B cell (primary cell): ENCODE data around the gene RPS19. TPM values are rescaled to one million over a fixed set of nuclear protein-coding genes. Genes with fewer than 3 reads are reported as not detected.

Source experiments
- ATAC-seq: fragments of 200-7000 bp; cut with Tn5 transposase; one replicate; pipeline ENCODE4 v1.10.0; 2021; ENCODE audit warnings: low read depth, mild to moderate bottlenecking, moderate number of reproducible peaks, moderate library complexity
- CTCF ChIA-PET: fragments of 350-600 bp; sonication (Branson Sonifier 250); formaldehyde crosslinking; loops from one replicate; lab custom pipeline; 2021; ENCODE audit warnings: antibody characterized with exemption, inconsistent platforms; lab: Charles Lee
- POLR2A ChIA-PET: fragments of 350-600 bp; sonication (Branson Sonifier 250); formaldehyde crosslinking; loops from one replicate; lab custom pipeline; 2021; ENCODE audit warnings: antibody characterized with exemption; lab: Charles Lee
- DNase-seq: peaks from one replicate; pipeline ENCODE4 v3.0.0; 2013
- H2AFZ ChIP-seq: 2 replicates; pipeline ENCODE4 v1.6.1; 2012; ENCODE audit warnings: mild to moderate bottlenecking, low read depth, low read length; ENCODE audit not compliant: insufficient read depth, poor library complexity, severe bottlenecking
- H3K27ac ChIP-seq, 2 donors: 1 replicate in 1 of 2; 2 replicates in 1 of 2; pipeline ENCODE4 v1.5.1; 2012 to 2013; ENCODE audit warnings: low read length in 2 of 2, mild to moderate bottlenecking in 2 of 2, moderate library complexity in 1 of 2
- H3K27me3 ChIP-seq, 4 experiments: fragments of 200-600 bp in 1 of 4; sonication (generic) in 1 of 4; replicated peaks in 1 of 4; 1 replicate in 2 of 4; 2 replicates in 2 of 4; pipeline versions ENCODE4 v1.6.1 to v1.7.0; 2013 to 2016; ENCODE audit warnings: low read length in 3 of 4, mild to moderate bottlenecking in 2 of 4, mixed read lengths in 1 of 4, moderate library complexity in 1 of 4; ENCODE audit not compliant: insufficient read depth in 4 of 4, control insufficient read depth in 3 of 4; ENCODE audit errors: control extremely low read depth in 1 of 4
- H3K36me3 ChIP-seq, 2 experiments: replicated peaks in 1 of 2; 1 replicate in 1 of 2; 2 replicates in 1 of 2; pipeline versions ENCODE4 v1.6.1 to v1.7.1; 2013; ENCODE audit warnings: low read length in 1 of 2; ENCODE audit not compliant: insufficient read depth in 2 of 2, control insufficient read depth in 1 of 2; ENCODE audit errors: control extremely low read depth in 1 of 2, extremely low read depth in 1 of 2
- H3K4me1 ChIP-seq, 2 donors: fragments of 200-600 bp in 1 of 2; sonication (generic) in 1 of 2; 1 replicate in 1 of 2; 2 replicates in 1 of 2; pipeline versions ENCODE4 v1.5.1 to v1.6.1; 2013 to 2017; ENCODE audit warnings: low read length in 2 of 2; ENCODE audit not compliant: control insufficient read depth in 2 of 2, insufficient read depth in 2 of 2
- H3K4me2 ChIP-seq: replicated peaks from 2 replicates; pipeline ENCODE3; 2012; ENCODE audit warnings: mild to moderate bottlenecking, low read depth, low read length; ENCODE audit not compliant: poor library complexity, severe bottlenecking
- H3K4me3 ChIP-seq, 5 experiments: fragments of 200-600 bp in 1 of 5; sonication (generic) in 1 of 5; 1 replicate in 3 of 5; 2 replicates in 2 of 5; pipeline versions ENCODE4 v1.5.1 to v1.7.0; 2011 to 2016; ENCODE audit warnings: low read length in 4 of 5, mild to moderate bottlenecking in 4 of 5, low read depth in 2 of 5, control low read depth in 1 of 5, moderate library complexity in 1 of 5; ENCODE audit not compliant: insufficient read depth in 1 of 5; ENCODE audit errors: control extremely low read depth in 1 of 5, extremely low read depth in 1 of 5
- H3K79me2 ChIP-seq: fragments of 200-600 bp; sonication (generic); one replicate; pipeline ENCODE4 v1.6.0; 2016; ENCODE audit warnings: low read length; ENCODE audit not compliant: control insufficient read depth, insufficient read depth
- H3K9ac ChIP-seq: fragments of 200-600 bp; sonication (generic); 2 replicates; pipeline ENCODE4 v1.6.1; 2017; ENCODE audit warnings: mild to moderate bottlenecking, low read length, moderate library complexity
- H3K9me3 ChIP-seq, 3 donors: one replicate each; pipeline versions ENCODE4 v1.6.1 to v1.7.1; 2013; ENCODE audit warnings: low read length in 2 of 3; ENCODE audit not compliant: control insufficient read depth in 2 of 3, insufficient read depth in 1 of 3; ENCODE audit errors: control extremely low read depth in 1 of 3
- H4K20me1 ChIP-seq: 2 replicates; pipeline ENCODE4 v1.6.0; 2012; ENCODE audit warnings: mild to moderate bottlenecking, low read length; ENCODE audit not compliant: insufficient read depth, control insufficient read depth, poor library complexity, severe bottlenecking
- H3K27ac Mint-ChIP-seq: one replicate; pipeline ENCODE4 v1.8.0; 2021; ENCODE audit warnings: mixed read lengths
- H3K27me3 Mint-ChIP-seq: one replicate; pipeline ENCODE4 v1.8.0; 2021; ENCODE audit warnings: mixed read lengths
- H3K4me1 Mint-ChIP-seq: one replicate; pipeline ENCODE4 v1.8.0; 2021; ENCODE audit warnings: mixed read lengths
- H3K4me3 Mint-ChIP-seq: one replicate; pipeline ENCODE4 v1.8.0; 2021; ENCODE audit warnings: mixed read lengths
- H3K9me3 Mint-ChIP-seq: one replicate; pipeline ENCODE4 v1.8.0; 2022; ENCODE audit warnings: mixed read lengths; ENCODE audit not compliant: insufficient read depth
- EZH2 ChIP-seq: IDR thresholded peaks from 2 replicates; pipeline ENCODE4 v1.6.1; 2012; ENCODE audit warnings: borderline replicate concordance, low read depth, mild to moderate bottlenecking, moderate library complexity, low read length; ENCODE audit not compliant: insufficient read depth, poor library complexity, severe bottlenecking
- WGBS: methylation state at CpG from one replicate; pipeline ENCODE4 v1.1.5; 2013; ENCODE audit warnings: missing lambda C conversion rate; ENCODE audit not compliant: insufficient coverage; 5-methylcytosine and 5-hydroxymethylcytosine counted together
- intact Hi-C: fragments of 100-400 bp; cut with micrococcal nuclease; formaldehyde crosslinking; loops from one replicate; pipeline ENCODE4 v1.10.0; 2022
- polyA plus RNA-seq: library from polyadenylated mRNA; depleted of rRNA; stranded (reverse); fragments of >200 nt; gene quantifications from 2 replicates; pipeline ENCODE4 v1.2.3, GENCODE V29; 2012
- total RNA-seq, 2 donors: library from RNA; stranded (reverse); fragments of 120-200 nt in 1 of 2; gene quantifications; 1 replicate in 1 of 2; 2 replicates in 1 of 2; pipeline versions ENCODE4 v1.2.3 to v1.2.4, GENCODE V29; 2013 to 2022
- TF ChIP-seq, protein P1 (sequence below): fragments of 200-600 bp; IDR thresholded peaks from one replicate; pipeline ENCODE4 v1.8.0; 2022; ENCODE audit warnings: antibody characterized with exemption, mild to moderate bottlenecking

RPS19 gene
- total and polyA plus RNA-seq, 2 donors (not counting 1 experiment from before 2014, with no cell fraction given): 3,322 to 9,144 TPM

DNA sequence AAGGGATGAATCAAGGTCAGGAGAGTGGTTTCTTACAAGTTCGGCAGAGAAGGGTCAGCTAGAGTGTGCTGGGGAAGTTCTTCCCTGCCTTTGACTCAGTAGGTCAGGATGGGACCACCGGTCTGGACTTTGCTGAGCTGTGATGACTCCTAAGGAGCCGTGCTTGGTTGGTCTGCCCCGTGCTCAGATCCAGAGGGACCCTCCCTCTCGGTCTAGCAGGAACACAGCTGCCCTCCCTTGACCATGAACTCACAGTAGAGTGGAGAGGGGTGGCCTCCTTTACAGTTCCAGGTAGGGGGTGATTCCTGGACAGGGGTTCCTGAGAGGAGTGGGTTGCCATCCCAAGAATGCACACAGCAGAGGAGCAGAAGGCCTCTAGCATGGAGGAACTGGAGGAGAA is 4.3 kb downstream of the RPS19 start:
- Mint-ChIP-seq H3K27ac (peak overlapping the region; percentile 70), H3K4me1 (peaks cover 68% of the 10 kb centered on the region), H3K4me3 (no peak overlapping the region), H3K27me3 (no peaks in the 10 kb centered on the region), H3K9me3 (no peaks in the 10 kb centered on the region)
- no peak overlapping the region for H3K9ac ChIP-seq
- H3K9me3 ChIP-seq: no peaks in the 10 kb centered on the region
- CTCF ChIA-PET: interaction anchor here (0.9 to 17.0 kb wide), 4 partner anchors 9 to 84 kb away, joined by 4 to 331 read pairs (median 24); no protein-coding TSS in a partner anchor
- H4K20me1 ChIP-seq: peaks cover 86% of the 10 kb centered on the region
- H3K36me3 ChIP-seq: peaks cover 2 to 73% of the 10 kb centered on the region in 2 experiments
- POLR2A ChIA-PET: no interaction called here
- intact Hi-C loops: no loop called here
- H3K4me3 ChIP-seq: no peak overlapping the region
- 98% methylated on average over 4 of the region's 5 CpGs for WGBS
- TF ChIP-seq, protein P1, sequence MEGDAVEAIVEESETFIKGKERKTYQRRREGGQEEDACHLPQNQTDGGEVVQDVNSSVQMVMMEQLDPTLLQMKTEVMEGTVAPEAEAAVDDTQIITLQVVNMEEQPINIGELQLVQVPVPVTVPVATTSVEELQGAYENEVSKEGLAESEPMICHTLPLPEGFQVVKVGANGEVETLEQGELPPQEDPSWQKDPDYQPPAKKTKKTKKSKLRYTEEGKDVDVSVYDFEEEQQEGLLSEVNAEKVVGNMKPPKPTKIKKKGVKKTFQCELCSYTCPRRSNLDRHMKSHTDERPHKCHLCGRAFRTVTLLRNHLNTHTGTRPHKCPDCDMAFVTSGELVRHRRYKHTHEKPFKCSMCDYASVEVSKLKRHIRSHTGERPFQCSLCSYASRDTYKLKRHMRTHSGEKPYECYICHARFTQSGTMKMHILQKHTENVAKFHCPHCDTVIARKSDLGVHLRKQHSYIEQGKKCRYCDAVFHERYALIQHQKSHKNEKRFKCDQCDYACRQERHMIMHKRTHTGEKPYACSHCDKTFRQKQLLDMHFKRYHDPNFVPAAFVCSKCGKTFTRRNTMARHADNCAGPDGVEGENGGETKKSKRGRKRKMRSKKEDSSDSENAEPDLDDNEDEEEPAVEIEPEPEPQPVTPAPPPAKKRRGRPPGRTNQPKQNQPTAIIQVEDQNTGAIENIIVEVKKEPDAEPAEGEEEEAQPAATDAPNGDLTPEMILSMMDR: no peak
- no peak for TF ChIP-seq EZH2
- peak; percentile 17 for DNase-seq
- H3K79me2 ChIP-seq: peaks cover 89% of the 10 kb centered on the region
- no peak overlapping the region for H2AFZ ChIP-seq
- peak overlapping the region in 1 of 2 donors; percentile 49 for H3K27ac ChIP-seq
- no peaks in the 10 kb centered on the region for H3K27me3 ChIP-seq
- peaks cover 41 to 78% of the 10 kb centered on the region in 2 donors for H3K4me1 ChIP-seq
- no peak for ATAC-seq
- peak overlapping the region; percentile 14 for H3K4me2 ChIP-seq

DNA sequence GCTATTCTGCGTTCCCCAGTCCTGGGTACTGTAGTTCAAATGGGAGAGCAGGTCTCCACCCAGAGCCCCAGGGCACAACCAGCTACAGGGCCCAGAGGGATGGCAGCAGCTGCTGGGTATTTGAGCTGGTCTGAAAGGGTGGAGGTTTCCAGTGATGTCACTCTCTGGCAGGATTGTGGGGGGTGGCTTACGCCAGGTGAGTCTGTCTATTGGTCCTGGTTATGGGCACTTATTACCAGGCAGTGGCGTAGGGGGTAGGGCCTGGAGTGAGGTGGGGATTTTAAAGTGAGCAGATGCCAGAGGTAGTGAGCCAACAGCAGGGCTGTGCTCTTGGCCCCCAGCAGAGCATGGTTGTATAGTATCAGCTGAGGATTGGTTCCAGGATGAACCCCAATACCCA is 6.2 kb downstream of the RPS19 start:
- H3K36me3 ChIP-seq: peaks cover 2 to 82% of the 10 kb centered on the region in 2 experiments
- 97% methylated on average over 3 of the region's 3 CpGs for WGBS
- no peak for ATAC-seq
- TF ChIP-seq EZH2: no peak
- TF ChIP-seq, protein P1: no peak
- peaks cover 46 to 88% of the 10 kb centered on the region in 2 donors for H3K4me1 ChIP-seq
- peaks cover 91% of the 10 kb centered on the region for H4K20me1 ChIP-seq
- H3K9me3 ChIP-seq: no peaks in the 10 kb centered on the region
- no peak overlapping the region for H3K9ac ChIP-seq
- intact Hi-C loops: no loop called here
- no peak overlapping the region for H3K4me3 Mint-ChIP-seq
- H3K9me3 Mint-ChIP-seq: no peaks in the 10 kb centered on the region
- peak overlapping the region; percentile 6 for H3K4me2 ChIP-seq
- DNase-seq: no peak
- H3K27ac ChIP-seq: peak overlapping the region in 1 of 2 donors; percentile 26
- H3K79me2 ChIP-seq: peaks cover 76% of the 10 kb centered on the region
- no peaks in the 10 kb centered on the region for H3K27me3 ChIP-seq
- no peak overlapping the region for H3K4me3 ChIP-seq
- H3K4me1 Mint-ChIP-seq: peaks cover 71% of the 10 kb centered on the region
- POLR2A ChIA-PET: no interaction called here
- no peaks in the 10 kb centered on the region for H3K27me3 Mint-ChIP-seq
- no peak overlapping the region for H2AFZ ChIP-seq
- H3K27ac Mint-ChIP-seq: peak overlapping the region; percentile 76
- CTCF ChIA-PET: interaction anchor here (0.6 to 17.0 kb wide), 4 partner anchors 9 to 82 kb away, joined by 3 to 331 read pairs (median 12); no protein-coding TSS in a partner anchor
